ENCODE results near the gene DCP1B.

DNA sequence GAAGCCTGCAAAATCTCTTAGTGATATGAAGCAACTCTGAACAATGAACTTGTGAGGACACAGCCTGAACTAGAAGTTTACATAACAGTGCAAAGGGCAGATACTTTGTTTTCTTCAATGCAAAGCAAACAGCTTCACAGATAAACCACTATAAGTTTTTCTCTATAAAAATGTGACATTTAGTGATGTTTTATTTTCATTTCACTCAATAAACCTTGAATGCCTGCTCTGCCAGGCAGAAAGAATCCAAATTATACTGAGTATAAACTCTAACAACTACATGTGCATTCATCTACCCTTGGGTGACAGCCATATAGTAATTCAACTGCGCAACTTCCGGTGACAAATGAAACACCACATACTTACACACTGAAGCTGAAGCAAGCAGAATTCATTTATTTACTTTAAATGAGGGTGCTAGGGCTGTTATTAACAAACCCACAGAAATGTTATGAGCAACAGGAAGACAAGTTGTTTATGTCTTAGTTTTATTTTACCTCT lies 10.3 kb downstream of the DCP1B start:
- TF ChIP-seq, protein P1, sequence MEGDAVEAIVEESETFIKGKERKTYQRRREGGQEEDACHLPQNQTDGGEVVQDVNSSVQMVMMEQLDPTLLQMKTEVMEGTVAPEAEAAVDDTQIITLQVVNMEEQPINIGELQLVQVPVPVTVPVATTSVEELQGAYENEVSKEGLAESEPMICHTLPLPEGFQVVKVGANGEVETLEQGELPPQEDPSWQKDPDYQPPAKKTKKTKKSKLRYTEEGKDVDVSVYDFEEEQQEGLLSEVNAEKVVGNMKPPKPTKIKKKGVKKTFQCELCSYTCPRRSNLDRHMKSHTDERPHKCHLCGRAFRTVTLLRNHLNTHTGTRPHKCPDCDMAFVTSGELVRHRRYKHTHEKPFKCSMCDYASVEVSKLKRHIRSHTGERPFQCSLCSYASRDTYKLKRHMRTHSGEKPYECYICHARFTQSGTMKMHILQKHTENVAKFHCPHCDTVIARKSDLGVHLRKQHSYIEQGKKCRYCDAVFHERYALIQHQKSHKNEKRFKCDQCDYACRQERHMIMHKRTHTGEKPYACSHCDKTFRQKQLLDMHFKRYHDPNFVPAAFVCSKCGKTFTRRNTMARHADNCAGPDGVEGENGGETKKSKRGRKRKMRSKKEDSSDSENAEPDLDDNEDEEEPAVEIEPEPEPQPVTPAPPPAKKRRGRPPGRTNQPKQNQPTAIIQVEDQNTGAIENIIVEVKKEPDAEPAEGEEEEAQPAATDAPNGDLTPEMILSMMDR (IDR thresholded peaks at IDR 0.05) = no peak
- no peak for TF ChIP-seq POLR2A (IDR thresholded peaks at IDR 0.05)
- peak; percentile 32 to 71 (median 66) for TF ChIP-seq POLR2AphosphoS5 (IDR thresholded peaks at IDR 0.05)
- TF ChIP-seq EP300 (IDR thresholded peaks at IDR 0.05) = peak in 2 of 4 donors; percentile 44 to 62
